ENCODE data around the gene LRRC28.

- no peak for TF ChIP-seq CTCF (IDR thresholded peaks at IDR 0.05 in 2 of 3, conservative IDR thresholded peaks at IDR 0.05 in 1 of 3; ENCODE audit: control insufficient read depth in 2 of 3, extremely low read depth in 1 of 3, insufficient read depth in 1 of 3, low read depth in 3 of 3, low read length in 3 of 3)
- no peak for TF ChIP-seq DPF2 (IDR thresholded peaks at IDR 0.05)
- no peak for TF ChIP-seq YY1 (IDR thresholded peaks at IDR 0.05; ENCODE audit: low read depth, low read length)
- no peak for TF ChIP-seq REST (IDR thresholded peaks at IDR 0.05; ENCODE audit: low read depth, low read length)
Measured at GRCh38 chr15:99228120-99228770, 23.0 kb upstream of the LRRC28 start.
